ENCODE measurements around the gene PRX. TPM values are rescaled to one million over a fixed set of nuclear protein-coding genes. Genes with fewer than 3 reads are reported as not detected.
A peak's percentile ranks its signal among the peaks of the same experiment; 100 is the strongest.

PRX gene
- total RNA-seq, 4 donors from 2014 or later = 0.70 to 6.1 (median 2.4) TPM

DNA sequence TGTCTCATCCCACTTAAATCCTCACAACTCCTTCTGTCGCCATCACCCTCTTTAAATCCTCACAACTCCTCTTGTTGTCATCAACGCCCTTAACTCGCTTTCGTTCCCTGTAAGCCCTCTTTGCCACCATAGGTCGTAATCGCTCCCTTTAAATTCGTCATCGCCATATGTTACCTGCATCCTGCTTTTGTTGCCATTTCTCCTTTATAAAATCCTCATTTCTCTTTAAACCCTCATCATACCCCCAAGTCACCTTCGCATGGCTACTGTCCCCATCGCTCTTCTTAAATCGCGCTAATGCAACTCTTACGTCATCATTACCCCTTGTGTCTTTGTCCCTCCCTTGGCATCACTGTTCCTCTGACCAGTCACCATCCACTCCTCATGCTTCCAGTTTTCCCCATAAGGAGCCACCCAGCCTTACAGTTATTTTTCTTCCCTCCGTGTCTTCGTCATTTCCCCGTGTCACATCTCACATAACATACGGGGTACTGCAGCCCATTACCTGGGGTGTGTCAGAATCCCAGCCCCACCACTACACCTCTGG lies 64.1 kb downstream of the PRX start:
- peaks cover 9 to 41% (median 14%) of the 10 kb centered on the region in 3 donors for H3K4me1 ChIP-seq
- H3K27ac ChIP-seq = peak overlapping the region; percentile 81 to 91 (median 91)
- no peaks in the 10 kb centered on the region for H3K27me3 ChIP-seq
- H3K4me3 ChIP-seq = peak overlapping the region; percentile 55 to 92 (median 85)
- TF ChIP-seq POLR2A (IDR thresholded peaks at IDR 0.05) = no peak
- TF ChIP-seq, protein P1, sequence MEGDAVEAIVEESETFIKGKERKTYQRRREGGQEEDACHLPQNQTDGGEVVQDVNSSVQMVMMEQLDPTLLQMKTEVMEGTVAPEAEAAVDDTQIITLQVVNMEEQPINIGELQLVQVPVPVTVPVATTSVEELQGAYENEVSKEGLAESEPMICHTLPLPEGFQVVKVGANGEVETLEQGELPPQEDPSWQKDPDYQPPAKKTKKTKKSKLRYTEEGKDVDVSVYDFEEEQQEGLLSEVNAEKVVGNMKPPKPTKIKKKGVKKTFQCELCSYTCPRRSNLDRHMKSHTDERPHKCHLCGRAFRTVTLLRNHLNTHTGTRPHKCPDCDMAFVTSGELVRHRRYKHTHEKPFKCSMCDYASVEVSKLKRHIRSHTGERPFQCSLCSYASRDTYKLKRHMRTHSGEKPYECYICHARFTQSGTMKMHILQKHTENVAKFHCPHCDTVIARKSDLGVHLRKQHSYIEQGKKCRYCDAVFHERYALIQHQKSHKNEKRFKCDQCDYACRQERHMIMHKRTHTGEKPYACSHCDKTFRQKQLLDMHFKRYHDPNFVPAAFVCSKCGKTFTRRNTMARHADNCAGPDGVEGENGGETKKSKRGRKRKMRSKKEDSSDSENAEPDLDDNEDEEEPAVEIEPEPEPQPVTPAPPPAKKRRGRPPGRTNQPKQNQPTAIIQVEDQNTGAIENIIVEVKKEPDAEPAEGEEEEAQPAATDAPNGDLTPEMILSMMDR (IDR thresholded peaks at IDR 0.05) = no peak
- DNase-seq = no peak
- H3K9me3 ChIP-seq = no peaks in the 10 kb centered on the region
- intact Hi-C loops (cut with DNase I) = no loop called here
- peaks cover 0 to 5% (median 0%) of the 10 kb centered on the region in 3 donors for H3K36me3 ChIP-seq
- 11 to 17% methylated on average over 17 of the region's 17 CpGs for WGBS, 2 donors

DNA sequence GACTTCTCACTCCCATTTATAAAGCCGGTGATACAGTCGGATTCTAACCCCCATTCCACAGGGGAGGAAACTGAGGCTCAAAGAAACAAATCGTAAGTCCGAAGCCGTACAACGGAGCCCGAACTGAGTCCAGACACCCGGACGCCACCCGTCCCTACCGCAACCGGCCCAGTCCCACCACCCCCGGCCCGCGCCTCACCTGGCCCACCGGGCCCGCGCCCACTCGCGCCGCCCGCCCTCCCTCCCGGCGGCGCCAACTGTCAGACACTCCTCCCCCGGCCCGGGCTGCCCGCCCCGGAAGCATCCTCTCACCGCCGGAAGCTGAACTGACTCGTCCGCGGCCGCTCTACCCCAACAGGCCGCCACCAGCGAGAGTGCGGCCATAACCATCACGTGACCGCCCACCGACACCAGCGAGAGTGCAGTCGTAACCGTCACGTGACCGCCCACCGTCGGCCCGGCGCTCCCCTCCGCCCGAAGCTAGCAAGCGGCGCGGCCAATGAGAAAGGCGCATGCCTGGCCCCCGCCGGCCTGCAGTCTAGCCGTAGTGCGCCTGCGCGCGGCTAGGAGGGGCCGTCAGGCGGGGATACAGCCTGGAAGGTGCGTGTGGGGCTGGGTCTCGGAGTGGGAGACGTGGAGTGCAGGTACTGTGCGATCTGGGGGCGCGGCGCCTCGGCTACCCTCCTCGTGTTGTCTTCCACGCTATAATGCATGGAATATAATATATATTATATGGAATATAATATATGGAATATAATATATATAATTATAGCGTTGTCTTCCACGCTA lies 64.9 kb downstream of the PRX start, which contains the start of the genes C19orf47 and PLD3:
Gene C19orf47 (minus strand): TSS at position 273 of the 789 bp plus-strand sequence. CDS start 6,540 bp downstream, outside the sequence.
Gene PLD3 (plus strand): TSS at position 571 of the 789 bp plus-strand sequence. CDS start 17,789 bp downstream, outside the sequence.
- no peaks in the 10 kb centered on the region for H3K9me3 ChIP-seq
- peak within 1 kb of the TSS; percentile 55 to 92 (median 85) for H3K4me3 ChIP-seq
- 0% methylated on average over 11 to 31 of the region's 77 CpGs for WGBS, 2 donors
- DNase-seq = peak; percentile 97
- intact Hi-C loops (cut with DNase I) = no loop called here
- peak in 3 of 4 donors; percentile 72 to 89 (median 86) for TF ChIP-seq POLR2A (IDR thresholded peaks at IDR 0.05)
- TF ChIP-seq, protein P1 (IDR thresholded peaks at IDR 0.05) = peak in 5 of 6 experiments; percentile 9 to 53 (median 24)
- H3K4me1 ChIP-seq = peaks cover 10 to 41% (median 14%) of the 10 kb centered on the region in 3 donors
- no peaks in the 10 kb centered on the region for H3K36me3 ChIP-seq
- no peaks in the 10 kb centered on the region for H3K27me3 ChIP-seq
- peak within 1 kb of the TSS; percentile 81 to 91 (median 91) for H3K27ac ChIP-seq

DNA sequence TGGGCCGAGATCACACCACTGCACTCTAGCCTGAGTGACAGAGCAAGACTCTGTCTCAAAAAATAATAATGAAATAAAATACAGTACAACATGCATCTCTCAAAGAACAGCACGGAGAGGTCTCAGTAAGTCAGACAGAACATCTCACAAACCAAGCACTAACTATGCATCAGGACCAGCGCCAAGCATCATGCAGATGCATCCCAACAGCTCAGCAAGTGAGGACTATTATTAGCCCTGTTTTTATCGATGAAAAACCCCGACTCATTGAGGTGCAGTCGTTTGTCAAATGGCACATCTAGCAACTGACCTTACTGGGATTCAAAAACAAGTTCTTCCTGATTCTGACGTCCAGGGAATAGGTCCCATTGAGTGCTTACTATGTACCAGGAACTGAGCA lies 68.8 kb downstream of the PRX start:
- peak overlapping the region in 1 of 4 donors; percentile 65 for H3K27ac ChIP-seq
- DNase-seq = no peak
- H3K4me1 ChIP-seq = peaks cover 11 to 48% (median 14%) of the 10 kb centered on the region in 3 donors
- 68 to 72% methylated on average over 6 to 7 of the region's 7 CpGs for WGBS, 2 donors
- TF ChIP-seq POLR2A (IDR thresholded peaks at IDR 0.05) = no peak
- TF ChIP-seq, protein P1 (IDR thresholded peaks at IDR 0.05) = no peak
- peaks cover 0 to 24% (median 0%) of the 10 kb centered on the region in 3 donors for H3K36me3 ChIP-seq
- H3K9me3 ChIP-seq = no peaks in the 10 kb centered on the region
- H3K4me3 ChIP-seq = no peak overlapping the region
- intact Hi-C loops (cut with DNase I) = no loop called here
- H3K27me3 ChIP-seq = no peaks in the 10 kb centered on the region

Small RNA genes within 50 kb of the gene (small RNA-seq; reads per million reads assigned to genes)
- 0 to 0.14 (median 0) reads per million in 4 donors for gene MIR6796
- gene RF00017 = 0 reads per million in 4 donors

Other genes with a start within 250 kb of the PRX start
- gene MAP3K10, start 222.0 kb downstream of the PRX start, total RNA-seq = 10 to 100 TPM in 1 of 4 donors, 1 to 10 TPM in 3; 4.8 to 10.1 (median 5.3) TPM
- not detected for gene TTC9B, start 195.0 kb downstream of the PRX start, total RNA-seq
- gene CCNP, start 186.7 kb downstream of the PRX start, total RNA-seq = not detected
- gene AKT2, start 128.0 kb downstream of the PRX start, total RNA-seq = 10 to 100 TPM; 59.0 to 84.7 (median 69.0) TPM
- gene C19orf47, start 65.0 kb downstream of the PRX start, total RNA-seq = 10 to 100 TPM in 2 of 4 donors, 1 to 10 TPM in 2; 10.0 to 14.1 (median 11.7) TPM
- gene PLD3, start 64.7 kb downstream of the PRX start, total RNA-seq = 100 to 1,000 TPM in 3 of 4 donors, 10 to 100 TPM in 1; 56.8 to 163 (median 128) TPM
- gene HIPK4, start 23.2 kb downstream of the PRX start, total RNA-seq = under 1 TPM in 1 of 4 donors, not detected in 3; 0.19 TPM
- gene SERTAD1, start 12.6 kb upstream of the PRX start, total RNA-seq = 10 to 100 TPM; 10.2 to 24.9 (median 16.2) TPM
- gene SERTAD3, start 31.0 kb upstream of the PRX start, total RNA-seq = 10 to 100 TPM in 3 of 4 donors, 1 to 10 TPM in 1; 8.9 to 17.4 (median 12.0) TPM
- gene BLVRB, start 52.4 kb upstream of the PRX start, total RNA-seq = 100 to 1,000 TPM; 177 to 283 (median 236) TPM
- gene SPTBN4, start 53.6 kb upstream of the PRX start, total RNA-seq = 1 to 10 TPM in 2 of 4 donors, under 1 TPM in 2; 0.08 to 2.0 (median 1.2) TPM
- gene SHKBP1, start 163.5 kb upstream of the PRX start, total RNA-seq = 10 to 100 TPM; 42.3 to 77.9 (median 49.8) TPM
- 100 to 1,000 TPM in 1 of 4 donors, 10 to 100 TPM in 3; 43.5 to 249 (median 65.5) TPM for gene LTBP4, start 188.0 kb upstream of the PRX start, total RNA-seq